GM21576 (cell line): ENCODE results near the gene TIMM13.

ENCODE experiments used
- ATAC-seq: cut with Tn5 transposase; IDR thresholded peaks from one replicate; pipeline ENCODE4 v1.9.1; 2021; ENCODE audit warnings: mild to moderate bottlenecking, moderate library complexity; ENCODE audit not compliant: unreplicated experiment

Gene TIMM13

DNA sequence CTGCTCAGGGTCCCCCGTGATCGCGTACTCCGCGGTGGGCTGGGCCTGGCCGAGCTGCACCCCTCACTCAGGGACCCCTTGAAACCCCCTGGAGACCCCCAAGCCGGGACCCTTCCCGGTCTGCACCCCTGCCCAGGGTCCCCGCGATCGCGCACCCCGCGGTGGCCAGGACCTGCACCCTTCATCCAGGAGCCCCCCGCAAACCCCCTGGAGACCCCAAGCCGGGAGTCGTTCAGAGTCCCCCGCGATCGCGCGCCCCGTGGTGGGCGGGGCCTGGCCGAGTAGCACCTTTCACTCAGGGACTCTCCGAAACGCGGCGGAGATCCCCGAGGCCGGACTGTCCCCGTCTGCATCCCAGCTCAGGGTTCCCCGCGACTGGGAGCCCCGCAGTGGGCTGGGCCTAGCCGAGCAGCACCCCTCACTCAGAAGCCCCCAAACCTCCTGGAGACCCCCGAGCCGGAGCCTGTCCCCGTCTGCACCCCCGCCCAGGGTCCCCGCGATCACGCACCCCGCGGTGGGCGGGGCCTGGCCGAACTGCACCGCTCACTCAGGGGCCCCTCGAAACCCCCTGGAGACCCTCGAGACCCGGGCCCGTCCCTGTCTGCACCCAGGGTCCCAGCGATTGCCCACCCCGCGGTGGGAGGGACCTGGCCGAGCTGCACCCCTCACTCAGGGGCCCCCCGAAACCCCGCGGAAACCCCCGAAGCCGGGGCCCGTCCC lies 28.6 kb upstream of the TIMM13 start:
- no peak for ATAC-seq

DNA sequence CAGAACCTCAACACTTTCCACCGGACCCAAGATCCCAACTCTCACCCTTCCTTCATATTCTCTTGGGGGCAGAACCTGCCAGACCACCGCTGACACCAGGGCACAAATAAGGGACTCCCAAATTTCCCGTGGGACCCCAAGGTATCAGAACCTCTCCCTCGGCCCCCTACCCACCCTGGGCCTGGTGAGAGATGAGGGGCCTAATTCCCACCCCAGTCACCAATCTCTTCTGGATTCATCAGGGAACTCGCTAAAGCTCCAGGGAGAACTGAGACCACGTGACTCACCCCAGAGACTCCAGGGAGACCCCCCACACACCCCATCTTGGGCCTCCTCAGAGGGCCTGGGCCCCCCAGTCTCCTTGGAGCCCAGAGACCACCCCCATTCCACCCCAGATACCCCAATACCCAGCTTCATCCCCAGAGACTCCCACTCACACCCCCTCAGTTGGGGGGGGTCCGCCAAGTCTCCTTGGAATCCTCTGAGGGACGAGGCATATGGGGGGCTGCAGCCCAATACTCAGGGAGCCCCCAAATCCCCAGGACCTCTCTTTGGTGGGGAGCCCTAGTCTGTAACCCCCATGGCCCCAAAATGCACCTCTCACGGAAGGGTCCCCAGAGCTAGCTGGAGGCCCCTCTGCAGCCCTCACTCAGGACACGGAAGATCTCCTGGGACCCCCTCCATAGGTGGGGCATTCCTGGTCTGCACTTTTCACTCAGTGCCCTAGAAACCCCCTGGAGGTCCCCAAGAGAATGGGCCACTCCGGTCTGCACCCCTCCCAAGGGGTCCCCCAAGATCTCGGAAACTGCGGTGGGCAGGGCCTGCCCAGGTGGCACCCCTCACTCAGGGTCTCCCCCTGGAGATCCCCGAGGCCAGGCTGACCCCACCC lies 27.8 kb upstream of the TIMM13 start:
- ATAC-seq, result no peak

DNA sequence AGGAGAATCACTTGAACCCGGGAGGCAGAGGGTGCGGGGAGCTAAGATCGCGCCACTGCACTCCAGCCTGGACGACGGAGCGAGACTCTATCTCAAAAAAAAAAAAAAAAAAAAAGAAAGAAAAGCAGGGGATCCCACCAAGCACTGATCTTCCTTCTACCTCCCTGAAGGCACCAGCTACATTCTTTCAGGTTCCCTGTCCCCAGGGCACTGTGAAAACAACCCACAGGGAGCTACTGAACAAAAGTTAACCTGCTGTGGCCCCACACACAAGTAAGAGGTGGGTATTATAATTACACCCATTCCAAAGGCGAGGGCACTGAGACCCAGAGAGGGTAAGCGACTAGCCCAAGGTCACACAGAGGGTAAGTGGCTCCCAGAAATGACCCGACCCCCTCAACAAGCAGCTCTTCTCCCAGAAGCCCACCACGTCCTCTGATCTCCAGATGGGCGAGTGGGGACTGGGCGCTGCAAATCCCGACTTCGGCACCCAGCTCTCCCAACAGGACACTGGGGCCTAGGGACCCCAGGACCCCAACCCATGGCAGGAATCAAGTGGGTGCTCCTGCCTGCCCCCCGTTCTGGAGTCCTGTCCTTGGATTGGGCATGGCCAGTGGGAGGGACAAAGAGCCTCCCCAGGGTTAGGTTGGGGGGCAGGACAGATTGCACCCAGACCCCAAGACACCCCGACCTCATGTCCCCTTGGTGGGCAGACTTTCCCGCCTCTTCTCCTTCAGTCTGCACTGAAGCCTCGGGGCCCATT lies 27.0 kb upstream of the TIMM13 start:
- ATAC-seq, result no peak

DNA sequence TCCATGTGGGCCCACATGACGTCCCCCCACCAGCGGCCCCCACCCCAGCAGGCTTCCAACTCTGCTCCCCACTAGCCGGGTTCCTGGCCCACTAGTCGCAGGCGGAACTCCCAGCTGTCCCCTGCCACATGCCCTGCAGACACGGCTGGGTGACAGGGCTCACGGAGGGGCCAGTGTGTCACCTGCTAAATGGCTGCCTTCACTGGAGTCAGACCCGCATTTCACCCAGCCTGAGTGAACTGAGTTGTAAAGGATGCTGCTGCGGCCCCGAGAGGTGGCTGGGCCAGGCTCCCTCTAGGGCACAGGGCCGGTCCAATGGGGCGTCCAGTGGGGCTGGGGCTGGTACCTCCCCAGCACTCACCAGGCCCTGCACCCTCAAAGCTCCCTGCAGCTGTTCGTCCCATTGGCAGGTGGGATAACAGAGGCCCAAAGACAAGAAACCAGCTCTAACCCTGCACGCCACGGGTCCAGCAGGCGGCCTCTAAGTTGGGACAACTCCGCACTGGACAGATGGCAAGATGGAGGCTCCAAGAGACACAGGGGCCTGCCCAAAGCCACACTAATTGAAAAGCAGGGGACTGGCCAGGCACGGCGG lies 26.1 kb upstream of the TIMM13 start:
- ATAC-seq, result no peak

DNA sequence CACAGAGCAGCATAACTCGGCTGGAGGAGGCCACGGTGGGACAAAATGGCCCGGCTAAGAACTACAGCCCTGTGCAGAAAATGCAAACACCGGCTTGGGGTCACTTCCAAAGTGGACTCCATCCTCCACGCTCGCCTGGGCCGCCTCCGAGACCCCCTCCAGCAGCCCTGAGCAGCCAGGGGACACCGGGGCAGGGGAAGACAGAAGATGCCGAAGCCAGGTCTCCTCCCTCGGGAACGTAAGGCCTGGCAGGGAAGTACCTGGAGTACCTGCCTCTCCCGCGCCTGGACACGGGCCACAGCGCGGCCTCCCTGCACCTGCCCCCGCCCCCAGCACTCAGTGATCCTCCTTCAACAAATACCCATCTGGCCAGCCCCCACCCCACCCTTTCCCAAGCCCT lies 24.4 kb upstream of the TIMM13 start:
- ATAC-seq, result no peak

DNA sequence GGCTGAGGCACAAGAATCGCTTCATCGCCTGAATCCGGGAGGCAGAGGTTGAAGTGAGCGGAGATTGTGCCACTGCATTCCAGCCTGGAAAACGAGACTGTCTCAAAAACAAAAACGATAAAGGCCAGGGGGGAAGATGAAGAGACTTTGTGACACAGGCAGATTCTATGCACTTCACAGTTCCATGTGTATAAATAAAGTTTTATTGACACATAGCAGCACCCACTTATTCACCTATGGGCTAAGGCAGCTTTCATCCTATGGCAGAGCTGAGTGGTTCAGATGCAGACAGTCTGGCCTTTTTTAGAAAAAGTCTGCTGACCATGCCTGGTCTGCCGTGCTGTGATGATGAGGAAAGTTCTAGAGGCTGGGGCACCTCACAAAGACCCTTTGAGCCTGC lies 23.8 kb upstream of the TIMM13 start:
- ATAC-seq, result no peak

DNA sequence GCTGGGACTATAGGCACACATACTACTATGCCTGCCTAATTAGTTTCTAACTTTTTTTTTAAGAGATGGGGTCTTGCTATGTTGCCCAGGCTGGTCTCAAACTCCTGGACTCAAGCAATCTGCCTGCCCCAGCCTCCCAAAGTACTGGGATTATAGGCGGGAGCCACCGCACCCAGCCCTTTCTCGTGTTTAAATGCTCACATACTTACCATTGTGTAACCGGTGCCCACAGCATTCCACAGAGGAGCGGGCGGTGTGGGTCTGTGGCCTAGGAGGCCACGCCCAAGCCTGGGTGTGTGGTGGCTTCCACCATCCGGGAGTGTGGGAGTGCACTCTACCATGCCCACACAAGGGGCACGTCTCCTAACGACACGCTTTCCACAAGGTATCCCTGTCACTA lies 21.6 kb upstream of the TIMM13 start:
- ATAC-seq, result no peak

DNA sequence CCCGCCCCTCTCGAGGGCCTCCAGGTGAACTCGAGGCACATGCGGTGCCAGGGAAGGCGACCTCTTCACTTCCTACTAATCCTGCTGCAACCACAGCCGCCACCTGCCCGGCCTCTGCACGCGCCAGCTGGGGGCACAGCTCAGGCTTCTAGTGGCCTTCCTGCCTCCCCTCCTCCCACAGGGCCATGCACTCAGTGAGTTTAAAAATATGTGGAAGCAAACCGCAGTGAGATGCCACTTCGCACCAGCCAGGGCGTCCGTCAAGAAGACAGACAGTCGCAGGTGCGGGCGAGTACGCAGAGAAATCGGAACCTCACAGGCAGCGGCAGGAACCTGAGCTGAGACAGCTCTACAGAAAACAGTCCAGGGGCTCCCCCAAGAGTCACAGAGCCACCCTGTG lies 19.0 kb upstream of the TIMM13 start:
- ATAC-seq, result no peak

DNA sequence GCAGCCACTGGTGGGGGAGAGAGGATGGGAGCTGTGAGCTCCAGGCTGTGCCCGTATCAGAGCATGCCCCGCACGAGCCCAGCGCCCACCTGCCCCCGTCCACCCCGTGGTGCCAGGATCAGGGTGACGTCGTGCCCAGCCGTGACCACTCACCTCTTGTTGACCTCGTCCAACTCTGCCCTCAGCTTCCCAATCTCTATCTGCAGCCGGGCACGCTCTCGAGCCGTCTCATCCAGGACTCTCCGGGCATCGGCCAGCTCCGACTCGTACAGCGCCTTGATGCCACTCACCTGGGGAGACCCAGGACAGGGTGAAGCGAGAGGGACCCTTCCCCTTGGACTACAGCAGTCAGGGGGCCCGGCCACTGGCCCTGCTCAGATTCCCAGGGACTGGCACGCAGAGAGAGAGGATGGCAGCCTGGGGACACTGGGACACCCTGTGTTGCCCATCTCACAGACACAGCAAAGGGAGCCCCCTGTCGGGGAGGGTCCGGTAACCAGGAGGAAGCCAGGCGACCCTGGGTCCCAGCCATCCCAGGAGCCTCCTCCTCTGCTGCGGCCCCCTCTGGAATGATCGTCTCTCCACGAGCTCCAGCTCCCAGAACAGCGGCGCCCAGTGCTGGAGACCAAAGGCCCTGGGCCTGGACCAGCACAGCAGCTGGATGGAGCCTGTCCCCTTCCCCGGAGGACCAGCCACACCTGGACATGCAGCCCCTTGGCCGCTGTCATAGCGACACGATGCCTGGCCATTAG lies 17.0 kb upstream of the TIMM13 start:
- no peak for ATAC-seq

DNA sequence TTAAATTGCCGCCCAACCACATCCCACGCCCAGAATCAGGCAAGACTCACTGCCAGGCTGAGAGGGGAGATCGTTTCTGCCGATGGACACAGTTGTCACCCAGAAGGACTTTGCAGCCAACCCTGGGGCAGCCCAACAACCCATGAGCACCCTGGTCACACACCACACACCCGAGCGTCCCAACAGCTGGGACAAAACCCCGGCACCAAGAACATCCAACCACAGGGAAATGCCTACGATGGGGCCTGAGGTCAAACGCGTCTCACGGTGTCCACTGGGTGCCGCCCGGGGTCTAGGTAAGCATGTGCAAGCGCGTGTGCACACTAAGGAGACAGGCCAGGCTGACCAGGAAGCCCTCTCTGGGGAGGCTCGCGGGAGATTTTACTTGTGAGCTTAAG lies 16.4 kb upstream of the TIMM13 start:
- no peak for ATAC-seq

DNA sequence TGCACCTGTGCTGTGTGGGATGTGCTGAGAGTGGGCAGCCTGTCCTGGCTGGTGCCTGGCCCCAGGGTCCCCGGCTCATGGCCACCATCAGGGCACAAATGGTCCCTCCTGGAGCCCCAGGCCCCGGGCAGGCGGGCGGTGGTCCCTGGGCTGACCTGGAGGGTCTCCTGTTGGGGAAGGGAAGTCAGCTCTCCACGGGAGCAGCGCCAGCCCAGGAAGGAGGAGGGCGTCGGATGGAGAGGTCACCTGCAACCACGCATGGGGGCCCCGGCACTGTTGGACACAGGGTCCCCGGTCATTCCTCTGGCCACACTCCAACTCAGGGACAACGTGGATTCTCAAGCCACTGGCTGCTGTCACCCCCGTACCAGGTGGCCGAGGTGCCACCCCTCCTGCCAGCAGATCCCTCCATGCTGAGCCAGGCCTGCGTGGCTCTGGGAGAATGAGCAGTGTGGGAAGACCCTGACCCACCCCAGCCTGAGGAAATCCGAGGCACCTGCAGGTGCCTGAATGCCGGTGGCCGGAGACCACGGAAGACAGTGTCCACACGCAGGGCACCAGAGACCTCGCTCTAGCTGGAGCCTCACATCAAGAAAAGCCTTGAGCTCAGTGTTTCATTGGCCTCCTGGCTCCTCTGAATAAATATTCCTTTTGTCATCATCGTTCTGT lies 15.9 kb upstream of the TIMM13 start:
- ATAC-seq, result no peak

DNA sequence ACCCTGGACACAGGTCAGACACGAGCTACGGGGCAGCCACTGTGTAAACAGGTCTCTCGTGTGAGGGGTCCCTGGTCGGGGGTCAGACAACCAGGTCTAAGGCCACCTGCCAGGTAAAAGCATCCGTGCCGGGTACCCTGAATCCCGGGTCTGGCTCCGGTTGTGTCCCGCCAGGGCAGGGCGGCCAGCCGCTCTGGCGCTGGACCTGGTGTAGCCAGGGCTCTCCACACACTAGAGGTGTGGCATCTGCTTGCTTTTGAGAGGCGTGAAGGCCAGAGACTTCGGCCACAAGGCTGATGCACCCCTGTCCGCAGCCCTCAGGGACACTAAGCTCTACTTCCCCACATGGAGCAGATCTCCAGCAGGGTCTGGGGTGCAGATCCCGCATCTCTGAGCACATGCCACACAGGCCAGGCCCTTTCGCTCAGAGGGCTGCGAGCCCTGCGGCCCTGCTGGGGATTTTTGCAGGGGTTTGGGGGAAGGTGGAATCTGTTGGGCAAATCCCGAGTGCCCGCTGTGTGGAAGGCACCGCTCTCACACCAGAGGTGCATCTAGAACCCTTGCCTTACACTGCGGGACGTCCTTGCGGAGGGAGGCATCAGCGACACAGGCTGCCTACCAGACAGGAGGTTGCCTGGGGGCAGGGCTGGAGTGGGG lies 13.8 kb upstream of the TIMM13 start:
- ATAC-seq, result no peak

DNA sequence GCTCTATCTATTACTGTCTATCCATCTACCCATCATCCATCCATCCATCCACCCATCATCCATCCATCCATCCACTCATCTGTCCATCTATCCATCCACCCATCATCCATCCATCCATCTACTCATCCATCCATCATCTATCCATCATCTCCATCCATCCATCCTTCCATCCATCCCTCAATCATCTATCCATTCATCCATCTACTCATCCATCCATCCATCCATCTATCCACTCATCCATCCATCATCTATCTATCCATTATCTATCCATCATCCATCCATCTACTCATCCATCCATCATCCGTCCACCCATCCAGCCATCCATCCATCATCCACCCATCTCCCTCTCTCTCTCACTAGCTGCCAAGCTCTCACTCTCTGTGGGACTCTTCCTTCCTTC lies 13.1 kb upstream of the TIMM13 start:
- no peak for ATAC-seq

DNA sequence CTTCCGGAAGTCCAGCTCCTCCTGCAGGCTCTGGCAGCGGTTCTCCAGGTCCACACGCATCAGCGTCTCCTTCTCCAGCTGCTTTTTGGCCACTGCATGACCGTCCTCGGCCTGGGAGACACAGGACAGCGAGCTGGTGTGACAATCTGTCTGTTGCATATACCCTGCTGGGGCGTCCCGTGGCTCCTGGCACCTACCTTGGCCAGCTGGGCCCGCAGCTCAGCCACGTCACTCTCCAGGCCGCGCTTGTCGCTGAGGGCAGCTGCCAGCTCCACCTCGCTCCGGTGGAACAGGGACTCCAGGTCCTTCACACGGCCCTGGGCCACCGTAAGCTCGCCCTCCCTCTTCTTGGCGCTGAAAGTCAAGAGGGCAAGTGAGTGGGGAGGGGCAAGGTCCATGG lies 10.8 kb upstream of the TIMM13 start:
- no peak for ATAC-seq

DNA sequence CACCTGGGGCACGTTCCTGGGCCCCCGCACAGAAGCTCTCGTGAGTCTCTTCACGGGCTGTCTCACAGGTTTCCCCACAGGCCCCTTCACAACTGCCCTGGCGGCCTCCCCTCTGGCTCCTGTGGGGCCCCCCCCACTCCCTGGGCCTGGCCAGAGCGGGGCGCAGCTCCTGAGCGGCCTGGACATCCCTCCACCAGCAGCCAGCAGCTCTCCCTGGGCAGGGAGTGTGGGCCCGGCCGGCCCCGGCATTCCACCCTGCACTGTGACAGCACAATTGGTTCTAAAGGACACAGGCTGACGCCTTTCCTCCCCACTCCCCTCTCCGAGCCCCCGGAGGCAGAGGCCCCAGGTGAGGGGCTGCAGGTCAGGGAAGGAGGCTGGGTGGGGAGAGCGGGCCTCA lies 9.5 kb upstream of the TIMM13 start:
- no peak for ATAC-seq

DNA sequence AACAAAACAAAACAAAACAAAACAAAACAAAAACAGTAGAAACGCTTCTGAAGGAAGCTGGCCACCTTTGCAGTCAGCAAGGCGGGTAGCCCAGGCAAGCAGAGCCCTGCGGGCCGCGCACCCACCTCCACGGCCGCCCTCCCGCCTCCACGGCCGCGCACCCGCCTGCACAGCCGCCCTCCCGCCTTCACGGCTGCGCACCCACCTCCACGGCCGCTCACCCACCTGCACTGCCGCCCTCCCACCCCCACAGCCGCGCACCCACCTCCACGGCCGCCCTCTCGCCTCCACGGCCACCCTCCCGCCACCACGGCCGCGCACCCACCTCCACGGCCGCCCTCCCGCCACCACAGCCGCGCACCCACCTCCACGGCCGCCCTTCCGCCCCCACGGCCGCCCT lies 9.0 kb upstream of the TIMM13 start:
- no peak for ATAC-seq

DNA sequence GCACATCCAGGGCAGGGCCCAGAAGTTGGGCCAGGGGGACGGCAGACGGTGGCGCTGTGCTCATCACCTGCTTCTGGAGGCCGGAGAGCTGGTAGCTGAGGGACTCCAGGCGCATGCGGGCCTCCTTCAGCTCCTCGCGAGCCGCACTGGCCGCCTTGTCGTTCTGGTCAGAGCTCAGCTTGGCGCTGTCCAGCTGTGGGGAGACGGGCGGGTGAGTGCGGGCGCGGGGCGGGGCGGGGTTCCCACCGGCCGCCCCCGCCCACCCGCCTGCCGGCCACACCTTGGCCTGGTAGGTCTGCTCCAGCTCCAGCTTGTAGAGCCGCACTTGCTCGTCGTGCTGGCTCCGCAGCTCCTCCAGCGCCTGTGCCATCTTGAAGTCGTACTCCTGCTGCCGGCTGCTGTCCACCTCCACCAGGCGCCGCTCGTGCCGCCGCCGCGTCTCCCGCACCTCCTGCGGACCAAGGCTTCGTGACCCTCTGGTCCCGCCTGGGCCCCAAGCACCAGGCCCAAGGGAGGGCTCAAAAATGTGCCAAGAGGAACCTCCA lies 7.4 kb upstream of the TIMM13 start:
- ATAC-seq, result no peak

DNA sequence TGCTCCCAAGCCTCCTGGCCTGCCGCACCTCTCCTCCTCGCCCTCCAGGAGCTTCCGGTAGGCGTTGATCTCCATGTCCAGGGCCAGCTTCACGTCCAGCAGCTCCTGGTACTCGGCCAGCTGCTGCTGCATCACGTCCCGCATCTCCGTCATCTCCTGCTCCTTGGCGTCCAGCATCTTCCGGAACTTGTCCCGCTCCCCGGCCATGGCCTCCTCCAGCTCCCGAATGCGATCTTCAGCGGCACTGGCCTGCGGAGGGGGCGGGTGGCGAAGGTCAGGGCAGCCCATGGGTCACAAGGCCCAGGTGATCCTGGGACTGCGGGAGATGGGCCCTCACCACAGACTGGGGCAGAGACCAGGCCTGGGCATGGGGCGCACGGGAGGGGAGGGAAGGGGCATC lies 6.9 kb upstream of the TIMM13 start:
- ATAC-seq, result no peak

DNA sequence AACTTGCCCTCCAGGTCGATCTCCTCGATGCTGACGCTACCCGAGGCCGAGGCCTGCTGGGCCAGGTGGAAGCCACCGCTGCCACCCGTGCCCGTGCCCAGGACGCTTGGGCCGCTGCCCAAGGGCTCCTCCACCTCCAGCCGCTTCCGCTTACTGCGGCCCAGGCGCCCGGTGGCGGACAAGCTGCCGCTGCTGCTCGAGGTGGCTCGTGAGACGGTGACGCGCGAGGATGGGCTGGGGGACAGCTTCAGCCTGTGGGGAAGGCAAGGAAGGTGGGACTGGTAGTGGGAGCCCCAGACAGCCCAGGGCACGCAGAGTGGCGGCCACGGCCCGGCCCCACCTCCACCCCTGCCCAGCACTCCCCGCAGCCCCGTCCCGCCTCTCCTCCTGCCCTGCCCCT lies 6.5 kb upstream of the TIMM13 start:
- no peak for ATAC-seq
